Neural progenitor cell (in vitro differentiated cells): ENCODE measurements around the gene ORC3. TPM values are rescaled to one million over a fixed set of nuclear protein-coding genes. Genes with fewer than 3 reads are reported as not detected.
A peak's percentile ranks its signal among the peaks of the same experiment; 100 is the strongest.
"Not testable (repeated sequence)": the region's sequence is repeated elsewhere in the genome, so short reads cannot be mapped to it uniquely, and the experiment has no call there.

ENCODE experiments used
- DNase-seq: peaks from one replicate; pipeline ENCODE4 v3.0.0-alpha.2; 2016; ENCODE audit warnings: low spot score
- H2AFZ ChIP-seq: fragments of 200-600 bp; sonication (generic); replicated peaks from 2 replicates; pipeline ENCODE4 v1.6.1; 2016; ENCODE audit warnings: antibody characterized with exemption
- H3F3A ChIP-seq: fragments of 200-600 bp; sonication (generic); 2 replicates; pipeline ENCODE4 v1.6.1; 2016; ENCODE audit warnings: antibody characterized with exemption, low read depth
- H3K27ac ChIP-seq: fragments of 200-600 bp; sonication (generic); 2 replicates; pipeline ENCODE4 v1.5.1; 2016; ENCODE audit warnings: mild to moderate bottlenecking
- H3K27me3 ChIP-seq: fragments of 200-600 bp; sonication (generic); 2 replicates; pipeline ENCODE4 v1.6.1; 2016; ENCODE audit warnings: mild to moderate bottlenecking, moderate library complexity
- H3K36me3 ChIP-seq: fragments of 200-600 bp; sonication (generic); 2 replicates; pipeline ENCODE4 v1.5.1; 2016
- H3K4me1 ChIP-seq: fragments of 200-600 bp; sonication (generic); 2 replicates; pipeline ENCODE4 v1.6.1; 2016; ENCODE audit warnings: mixed run types
- H3K4me2 ChIP-seq: fragments of 200-600 bp; sonication (generic); 2 replicates; pipeline ENCODE4 v1.6.1; 2016
- H3K4me3 ChIP-seq: fragments of 200-600 bp; sonication (generic); 2 replicates; pipeline ENCODE4 v1.5.1; 2016
- H3K79me2 ChIP-seq: fragments of 200-600 bp; sonication (generic); 2 replicates; pipeline ENCODE4 v1.6.1; 2016; ENCODE audit warnings: low read depth
- H3K9ac ChIP-seq: fragments of 200-600 bp; sonication (generic); 2 replicates; pipeline ENCODE4 v1.6.1; 2016
- H3K9me3 ChIP-seq: fragments of 200-600 bp; sonication (generic); 2 replicates; pipeline ENCODE4 v1.5.1; 2016; ENCODE audit warnings: low read depth
- H4K20me1 ChIP-seq: fragments of 200-600 bp; sonication (generic); 2 replicates; pipeline ENCODE4 v1.6.1; 2016; ENCODE audit warnings: low read depth
- H3K27ac Mint-ChIP-seq: 3 replicates; pipeline ENCODE4 v1.8.0; 2021; ENCODE audit warnings: mixed read lengths
- H3K27me3 Mint-ChIP-seq: 2 replicates; pipeline ENCODE4 v1.8.0; 2022; ENCODE audit warnings: low read depth, mild to moderate bottlenecking, inconsistent platforms, moderate library complexity, mixed read lengths; ENCODE audit not compliant: insufficient read depth
- H3K36me3 Mint-ChIP-seq: 3 replicates; pipeline ENCODE4 v1.8.0; 2021; ENCODE audit warnings: mixed read lengths
- H3K4me1 Mint-ChIP-seq: 3 replicates; pipeline ENCODE4 v1.8.0; 2021; ENCODE audit warnings: mixed read lengths
- H3K4me3 Mint-ChIP-seq: 3 replicates; pipeline ENCODE4 v1.8.0; 2021; ENCODE audit warnings: mild to moderate bottlenecking, moderate library complexity, mixed read lengths
- H3K9me3 Mint-ChIP-seq: 3 replicates; pipeline ENCODE4 v1.8.0; 2020; ENCODE audit warnings: mixed read lengths
- EZH2 ChIP-seq: fragments of 200-600 bp; sonication (generic); IDR thresholded peaks from 2 replicates; pipeline ENCODE4 v1.6.1; 2017; ENCODE audit warnings: antibody characterized with exemption, mild to moderate bottlenecking, moderate library complexity
- EZH2phosphoT487 ChIP-seq: fragments of 200-600 bp; sonication (generic); IDR thresholded peaks from 2 replicates; pipeline ENCODE4 v1.6.1; 2017; ENCODE audit warnings: antibody characterized with exemption
- total RNA-seq: library from RNA; depleted of rRNA; stranded (reverse); fragments of >200 nt; gene quantifications from 2 replicates; pipeline ENCODE4 v1.2.3, GENCODE V29; 2015; ENCODE audit warnings: low replicate concordance
- TF ChIP-seq, protein P1 (sequence below): fragments of 200-600 bp; sonication (generic); IDR thresholded peaks from 2 replicates; pipeline ENCODE4 v1.5.1; 2017; ENCODE audit warnings: antibody characterized with exemption, mild to moderate bottlenecking

The ORC3 gene
- total RNA-seq, 1 donor from 2014 or later: 99.3 TPM

DNA sequence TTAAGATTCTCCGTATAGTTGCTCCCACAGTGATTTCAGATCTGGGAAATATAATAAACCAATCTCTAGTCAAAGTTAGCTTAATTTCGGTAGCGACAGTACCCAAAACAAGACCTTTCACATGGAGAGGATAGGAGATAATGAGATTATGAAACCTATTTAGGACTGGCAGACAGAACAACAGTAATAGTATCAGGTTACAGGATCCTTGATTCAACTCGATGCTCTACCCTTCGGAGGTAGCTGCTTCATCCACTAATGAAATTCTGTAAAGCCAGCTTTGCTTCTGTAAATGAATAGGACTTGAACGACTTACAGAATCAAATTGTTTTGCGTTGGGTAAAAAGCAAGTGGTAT, 112.6 kb downstream of the ORC3 start:
- H3K9ac ChIP-seq: no peak overlapping the region
- H3K27ac ChIP-seq: peak overlapping the region; percentile 97
- H4K20me1 ChIP-seq: peaks cover 41% of the 10 kb centered on the region
- no peaks in the 10 kb centered on the region for H3K27me3 ChIP-seq
- peak overlapping the region; percentile 64 for H2AFZ ChIP-seq
- peak overlapping the region; percentile 93 for H3K4me3 ChIP-seq
- H3K4me2 ChIP-seq: peak overlapping the region; percentile 79
- H3K9me3 ChIP-seq: no peaks in the 10 kb centered on the region
- peak overlapping the region; percentile 96 for H3K27ac Mint-ChIP-seq
- peaks cover 45% of the 10 kb centered on the region for H3K79me2 ChIP-seq
- peaks cover 26% of the 10 kb centered on the region for H3K4me1 Mint-ChIP-seq
- peak; percentile 84 for DNase-seq
- peaks cover 8% of the 10 kb centered on the region for H3K36me3 Mint-ChIP-seq
- TF ChIP-seq, protein P1, sequence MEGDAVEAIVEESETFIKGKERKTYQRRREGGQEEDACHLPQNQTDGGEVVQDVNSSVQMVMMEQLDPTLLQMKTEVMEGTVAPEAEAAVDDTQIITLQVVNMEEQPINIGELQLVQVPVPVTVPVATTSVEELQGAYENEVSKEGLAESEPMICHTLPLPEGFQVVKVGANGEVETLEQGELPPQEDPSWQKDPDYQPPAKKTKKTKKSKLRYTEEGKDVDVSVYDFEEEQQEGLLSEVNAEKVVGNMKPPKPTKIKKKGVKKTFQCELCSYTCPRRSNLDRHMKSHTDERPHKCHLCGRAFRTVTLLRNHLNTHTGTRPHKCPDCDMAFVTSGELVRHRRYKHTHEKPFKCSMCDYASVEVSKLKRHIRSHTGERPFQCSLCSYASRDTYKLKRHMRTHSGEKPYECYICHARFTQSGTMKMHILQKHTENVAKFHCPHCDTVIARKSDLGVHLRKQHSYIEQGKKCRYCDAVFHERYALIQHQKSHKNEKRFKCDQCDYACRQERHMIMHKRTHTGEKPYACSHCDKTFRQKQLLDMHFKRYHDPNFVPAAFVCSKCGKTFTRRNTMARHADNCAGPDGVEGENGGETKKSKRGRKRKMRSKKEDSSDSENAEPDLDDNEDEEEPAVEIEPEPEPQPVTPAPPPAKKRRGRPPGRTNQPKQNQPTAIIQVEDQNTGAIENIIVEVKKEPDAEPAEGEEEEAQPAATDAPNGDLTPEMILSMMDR: no peak
- TF ChIP-seq EZH2phosphoT487: no peak
- no peak for TF ChIP-seq EZH2
- peak overlapping the region; percentile 99 for H3K4me3 Mint-ChIP-seq
- peaks cover 2% of the 10 kb centered on the region for H3K27me3 Mint-ChIP-seq
- peaks cover 15% of the 10 kb centered on the region for H3K4me1 ChIP-seq
- H3K36me3 ChIP-seq: no peaks in the 10 kb centered on the region
- H3F3A ChIP-seq: peaks cover 17% of the 10 kb centered on the region
- H3K9me3 Mint-ChIP-seq: no peaks in the 10 kb centered on the region

DNA sequence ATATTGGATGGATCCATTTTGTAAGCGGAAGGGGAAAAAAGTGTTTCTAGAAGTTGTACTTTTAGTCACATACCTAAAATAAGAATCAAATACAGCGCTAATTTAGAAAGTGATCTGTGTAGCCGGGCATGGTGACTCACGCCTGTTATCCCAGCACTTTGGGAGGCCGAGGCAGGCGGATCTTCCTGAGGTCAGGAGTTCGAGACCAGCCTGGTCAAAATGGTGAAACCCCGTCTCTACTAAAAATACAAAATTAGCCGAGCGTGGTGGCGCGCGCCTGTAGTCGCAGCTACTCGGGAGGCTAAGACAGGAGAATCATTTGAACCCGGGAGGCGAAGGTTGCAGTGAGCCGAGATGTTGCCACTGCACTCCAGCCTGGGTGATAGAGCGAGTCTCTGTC, 113.1 kb downstream of the ORC3 start:
- peak overlapping the region; percentile 64 for H2AFZ ChIP-seq

DNA sequence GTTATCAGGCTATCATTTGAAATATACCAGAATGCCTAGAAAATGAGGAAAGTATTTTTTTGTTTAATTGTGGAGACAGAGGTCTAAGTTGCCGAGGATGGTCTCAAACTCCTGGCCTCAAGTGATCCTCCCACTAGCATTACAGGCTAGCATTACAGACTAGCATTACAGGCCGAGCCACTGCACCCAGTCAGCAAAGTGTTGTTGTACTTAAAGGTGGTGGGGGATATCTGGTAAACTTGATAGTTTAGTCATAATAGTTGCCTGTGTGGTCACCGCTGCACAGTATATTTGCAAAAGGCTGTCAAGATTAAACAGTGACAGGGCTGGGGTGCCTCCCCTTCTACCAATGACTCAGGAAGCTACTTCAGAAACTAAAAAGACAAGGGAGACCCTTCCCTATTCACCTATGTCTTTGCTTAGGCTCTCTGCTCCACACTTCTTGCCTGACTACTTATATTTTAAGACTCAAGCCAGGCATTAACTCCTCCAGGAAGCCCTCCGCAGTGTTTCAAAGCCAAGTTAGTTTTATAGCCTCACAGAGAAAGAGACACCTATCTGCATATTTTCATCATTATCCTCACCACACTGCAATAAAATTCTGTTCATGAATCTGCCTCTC, 115.2 kb downstream of the ORC3 start:
- Mint-ChIP-seq H3K9me3 (no peaks in the 10 kb centered on the region), H3K27ac (peak overlapping the region; percentile 10), H3K36me3 (peaks cover 5% of the 10 kb centered on the region), H3K27me3 (peaks cover 2% of the 10 kb centered on the region), H3K4me3 (no peak overlapping the region), H3K4me1 (peaks cover 8% of the 10 kb centered on the region)
- Histone ChIP-seq H3K27me3 (no peaks in the 10 kb centered on the region), H4K20me1 (peaks cover 15% of the 10 kb centered on the region), H3K4me1 (no peaks in the 10 kb centered on the region), H3K9ac (no peak overlapping the region), H3K36me3 (no peaks in the 10 kb centered on the region), H3K9me3 (no peaks in the 10 kb centered on the region), H2AFZ (no peak overlapping the region), H3K4me3 (no peak overlapping the region), H3K27ac (no peak overlapping the region), H3K79me2 (peaks cover 19% of the 10 kb centered on the region), H3K4me2 (no peak overlapping the region), H3F3A (peaks cover 16% of the 10 kb centered on the region)
- no peak for DNase-seq
- TF ChIP-seq, protein P1: no peak

More for the DNA sequence above, 113.1 kb downstream of the ORC3 start:
- H3K9me3 ChIP-seq, H3K9me3 Mint-ChIP-seq, H3K27me3 ChIP-seq, DNase-seq, H3K9ac ChIP-seq, H3K27me3 Mint-ChIP-seq, H3K36me3 ChIP-seq, H3K36me3 Mint-ChIP-seq: not testable (repeated sequence)
- Mint-ChIP-seq H3K4me1 (peaks cover 21% of the 10 kb centered on the region), H3K27ac (peak overlapping the region; percentile 96), H3K4me3 (peak overlapping the region; percentile 99)
- H3K4me3 ChIP-seq: peak overlapping the region; percentile 93
- peaks cover 40% of the 10 kb centered on the region for H3K79me2 ChIP-seq
- peak overlapping the region; percentile 97 for H3K27ac ChIP-seq
- peaks cover 16% of the 10 kb centered on the region for H3F3A ChIP-seq
- peaks cover 37% of the 10 kb centered on the region for H4K20me1 ChIP-seq
- H3K4me2 ChIP-seq: peak overlapping the region; percentile 79
- H3K4me1 ChIP-seq: peaks cover 10% of the 10 kb centered on the region

DNA sequence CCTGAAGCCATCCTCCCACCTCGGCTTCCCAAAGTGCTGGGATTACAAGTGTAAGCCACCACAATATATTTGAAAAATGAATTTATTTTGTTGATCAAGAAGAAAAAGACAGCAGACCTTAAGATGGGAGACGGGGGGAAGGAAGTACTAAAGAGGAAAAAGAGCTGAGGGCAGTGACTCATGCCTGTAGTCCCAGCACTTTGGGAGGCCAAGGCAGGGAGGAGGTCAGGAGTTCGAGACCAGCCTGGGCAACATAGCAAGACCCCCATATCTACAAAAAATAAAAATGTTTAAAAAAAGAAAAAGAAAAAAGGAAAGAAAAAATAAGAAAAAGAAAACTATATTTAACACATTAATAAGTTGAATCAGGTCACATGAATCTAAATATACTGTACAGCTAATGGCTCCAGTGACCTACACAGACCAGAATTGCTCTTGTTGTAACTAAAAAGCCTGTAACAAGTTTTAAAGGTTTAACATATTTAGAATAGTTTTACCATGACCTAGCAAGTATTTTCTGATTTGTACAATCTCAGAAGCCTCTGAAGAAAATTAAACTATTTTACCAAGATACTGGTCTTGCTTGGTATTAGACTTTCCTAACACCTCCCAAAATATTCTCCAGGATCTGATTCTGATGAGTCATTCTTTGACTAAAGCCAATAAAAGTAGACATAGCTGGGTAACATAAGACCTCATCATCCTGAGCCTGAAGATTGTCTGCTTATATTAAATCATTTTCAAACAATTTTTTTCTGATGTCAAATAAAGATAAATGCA, 116.4 kb downstream of the ORC3 start:
- Mint-ChIP-seq H3K27ac (no peak overlapping the region), H3K9me3 (no peaks in the 10 kb centered on the region), H3K27me3 (peaks cover 2% of the 10 kb centered on the region), H3K36me3 (no peaks in the 10 kb centered on the region), H3K4me1 (peaks cover 8% of the 10 kb centered on the region), H3K4me3 (no peak overlapping the region)
- Histone ChIP-seq H3K9me3 (no peaks in the 10 kb centered on the region), H3K36me3 (no peaks in the 10 kb centered on the region), H3K4me1 (no peaks in the 10 kb centered on the region), H2AFZ (no peak overlapping the region), H4K20me1 (peaks cover 3% of the 10 kb centered on the region), H3K79me2 (peaks cover 7% of the 10 kb centered on the region), H3K4me3 (no peak overlapping the region), H3K9ac (no peak overlapping the region), H3K27ac (no peak overlapping the region), H3K27me3 (no peaks in the 10 kb centered on the region), H3F3A (peaks cover 16% of the 10 kb centered on the region), H3K4me2 (no peak overlapping the region)
- no peak for DNase-seq
- no peak for TF ChIP-seq EZH2phosphoT487
- TF ChIP-seq, protein P1: no peak
- TF ChIP-seq EZH2: no peak

DNA sequence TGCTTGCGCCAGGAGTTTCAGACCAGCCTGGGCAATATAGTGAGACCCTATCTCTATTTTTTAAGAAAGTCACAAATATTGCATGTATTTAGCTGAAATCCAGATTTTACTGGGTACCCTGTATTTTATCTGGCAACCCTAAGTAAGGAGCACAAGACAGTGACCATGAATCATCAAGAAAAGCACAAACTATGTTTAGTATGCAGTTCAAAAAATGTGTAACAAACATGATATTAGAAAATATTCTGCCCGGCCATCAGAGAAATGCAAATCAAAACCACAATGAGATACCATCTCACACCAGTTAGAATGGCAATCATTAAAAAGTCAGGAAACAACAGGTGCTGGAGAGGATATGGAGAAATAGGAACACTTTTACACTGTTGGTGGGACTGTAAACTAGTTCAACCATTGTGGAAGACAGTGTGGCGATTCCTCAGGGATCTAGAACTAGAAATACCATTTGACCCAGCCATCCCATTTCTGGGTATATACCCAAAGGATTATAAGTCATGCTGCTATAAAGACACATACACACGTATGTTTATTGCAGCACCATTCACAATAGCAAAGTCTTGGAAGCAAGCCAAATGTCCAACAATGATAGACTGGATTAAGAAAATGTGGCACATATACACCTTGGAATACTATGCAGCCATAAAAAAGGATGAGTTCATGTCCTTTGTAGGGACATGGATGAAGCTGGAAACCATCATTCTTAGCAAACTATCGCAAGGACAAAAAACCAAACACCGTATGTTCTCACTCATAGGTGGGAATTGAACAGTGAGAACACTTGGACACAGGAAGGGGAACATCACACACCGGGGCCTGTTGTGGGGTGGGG, 118.9 kb downstream of the ORC3 start:
- H3K79me2 ChIP-seq, H3K9ac ChIP-seq, DNase-seq, H4K20me1 ChIP-seq, H3K9me3 ChIP-seq, H3K27me3 ChIP-seq, H3K36me3 ChIP-seq, H3K27ac ChIP-seq, H3K9me3 Mint-ChIP-seq, H2AFZ ChIP-seq, H3K36me3 Mint-ChIP-seq, H3K4me1 ChIP-seq, H3K27ac Mint-ChIP-seq, H3F3A ChIP-seq, H3K4me3 ChIP-seq, H3K4me1 Mint-ChIP-seq, H3K27me3 Mint-ChIP-seq, H3K4me2 ChIP-seq, H3K4me3 Mint-ChIP-seq: not testable (repeated sequence)
